ENCODE measurements around the gene RHBDD1.
"Not testable (repeated sequence)": the region's sequence is repeated elsewhere in the genome, so short reads cannot be mapped to it uniquely, and the experiment has no call there.

Gene RHBDD1

DNA sequence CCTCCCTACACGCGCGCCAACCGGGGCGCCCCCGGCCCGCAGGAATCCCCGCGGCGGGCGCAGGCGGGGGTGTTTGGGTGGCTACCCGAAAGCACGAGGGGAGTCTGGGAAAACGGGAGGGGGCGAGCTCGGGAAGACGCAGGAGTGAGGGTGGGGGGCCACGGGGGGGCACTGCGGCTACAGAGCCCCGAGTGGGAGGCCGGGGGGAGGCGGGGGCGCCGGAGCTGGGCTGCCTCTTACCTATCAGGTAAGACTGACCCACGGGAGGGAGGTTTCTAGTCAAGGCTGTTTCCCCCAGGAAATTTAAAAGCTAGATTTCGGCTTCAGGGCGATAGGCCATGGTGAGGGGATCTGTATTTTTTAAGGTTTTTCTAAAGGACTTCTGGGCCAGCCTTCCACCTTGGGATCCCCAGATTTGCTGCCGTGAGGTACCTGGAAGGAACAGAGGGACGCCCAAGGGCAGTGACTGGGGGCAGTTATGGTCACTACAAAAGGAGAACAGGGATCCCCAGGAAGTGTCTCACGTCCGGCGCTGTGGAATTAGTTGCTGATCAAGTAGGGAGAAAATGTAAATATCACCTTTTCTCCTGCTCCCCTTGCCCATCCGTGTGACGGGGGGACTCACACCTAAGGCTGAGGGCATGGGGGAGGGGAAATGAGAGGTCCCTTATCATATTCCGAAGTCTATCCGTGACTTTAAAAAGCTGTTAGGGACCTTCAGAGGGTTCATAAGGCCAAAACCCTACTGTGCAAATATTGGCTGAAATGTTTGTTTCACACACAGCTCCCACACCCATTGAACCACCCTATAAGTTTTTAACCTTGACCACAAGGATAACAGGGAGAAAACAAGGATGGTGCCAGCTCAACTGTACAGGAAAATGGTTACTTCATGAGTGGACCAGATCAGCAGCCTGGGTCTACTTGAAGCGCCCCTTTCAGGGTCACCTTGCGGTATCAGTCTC is 35.6 kb upstream of the RHBDD1 start:
- no peak for DNase-seq

DNA sequence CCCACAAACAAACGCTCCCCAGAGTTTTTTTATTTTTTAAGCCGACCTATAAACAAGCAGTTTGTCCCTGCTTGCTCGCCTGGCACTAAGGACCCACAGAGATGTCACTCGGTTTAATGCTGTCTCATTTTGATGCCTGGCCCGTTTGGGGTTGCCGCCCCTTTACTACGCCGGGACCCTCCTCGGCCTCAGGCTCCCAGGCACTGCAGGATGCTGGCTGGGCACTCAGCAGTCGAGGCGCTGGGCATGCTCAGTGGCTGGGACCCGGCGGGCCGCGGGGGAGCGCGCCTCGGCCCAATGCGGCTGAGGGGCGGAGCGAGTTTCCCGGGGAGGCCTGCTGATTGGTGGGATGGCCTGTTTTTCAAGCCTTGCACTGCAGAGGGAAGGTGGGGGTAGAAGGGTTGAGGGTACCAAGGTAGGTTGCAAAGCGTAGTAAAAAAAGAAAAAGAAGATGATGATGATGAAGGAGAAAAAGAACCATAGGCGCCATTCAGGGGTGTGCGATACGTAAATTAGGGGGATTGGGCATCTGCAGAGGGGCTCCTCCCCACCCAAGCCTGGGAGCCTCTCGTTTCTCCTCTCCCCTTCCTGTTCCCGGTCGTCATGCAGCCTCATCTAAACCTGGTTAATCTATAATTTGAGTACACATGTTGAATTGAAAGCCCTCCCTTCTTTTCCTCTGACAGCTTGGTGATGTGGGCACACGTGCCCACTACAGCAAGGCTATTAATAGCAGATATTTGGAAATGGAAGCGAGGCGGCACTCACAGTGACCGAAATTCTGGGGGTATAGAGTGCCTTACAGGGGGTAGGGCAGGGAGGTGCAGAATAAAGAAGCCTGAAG is 34.7 kb upstream of the RHBDD1 start:
- DNase-seq, result peak; percentile 75

DNA sequence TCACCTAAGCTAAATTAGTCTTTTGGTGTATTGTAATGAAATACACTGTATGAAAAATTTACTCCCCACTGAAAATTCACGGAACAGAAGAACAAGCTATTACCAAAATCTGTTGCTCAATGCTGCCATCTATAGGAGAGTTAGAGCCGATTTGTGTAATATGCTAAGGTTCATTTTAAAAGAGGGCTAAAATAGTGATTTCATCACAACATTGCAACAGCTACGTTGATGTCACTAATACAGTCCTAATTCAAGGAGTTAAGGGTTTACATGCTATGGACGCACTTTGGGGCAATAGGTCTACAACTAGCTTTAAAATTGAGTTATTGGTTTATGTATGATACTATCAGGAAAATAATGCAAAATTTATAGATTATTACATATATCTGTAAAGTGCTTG is 33.3 kb upstream of the RHBDD1 start:
- peak; percentile 79 for DNase-seq

DNA sequence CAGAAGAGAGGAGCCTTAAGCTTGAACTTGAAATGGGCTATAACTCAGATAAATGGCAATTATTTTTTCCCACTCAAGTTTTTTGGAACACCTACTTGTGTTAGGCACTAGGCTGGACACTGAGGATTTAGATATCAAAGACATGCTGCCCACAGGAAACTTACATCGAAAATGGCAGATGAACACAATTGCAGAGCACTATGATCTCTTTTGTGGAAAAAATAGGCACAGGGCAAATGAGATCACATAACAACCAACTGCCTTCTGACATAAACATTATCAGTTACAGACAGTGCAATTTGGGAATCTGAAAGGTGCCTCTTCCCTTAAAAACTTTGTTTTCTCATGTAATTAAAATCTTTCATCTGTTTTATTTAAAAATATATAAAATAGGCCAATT is 32.4 kb upstream of the RHBDD1 start:
- no peak for DNase-seq

GRCh38 chr2:226813148-226813701 is 22.6 kb upstream of the RHBDD1 start:
- DNase-seq, result no peak

- DNase-seq, result no peak
Observed at GRCh38 chr2:226818930-226819329, 16.9 kb upstream of the RHBDD1 start.

DNA sequence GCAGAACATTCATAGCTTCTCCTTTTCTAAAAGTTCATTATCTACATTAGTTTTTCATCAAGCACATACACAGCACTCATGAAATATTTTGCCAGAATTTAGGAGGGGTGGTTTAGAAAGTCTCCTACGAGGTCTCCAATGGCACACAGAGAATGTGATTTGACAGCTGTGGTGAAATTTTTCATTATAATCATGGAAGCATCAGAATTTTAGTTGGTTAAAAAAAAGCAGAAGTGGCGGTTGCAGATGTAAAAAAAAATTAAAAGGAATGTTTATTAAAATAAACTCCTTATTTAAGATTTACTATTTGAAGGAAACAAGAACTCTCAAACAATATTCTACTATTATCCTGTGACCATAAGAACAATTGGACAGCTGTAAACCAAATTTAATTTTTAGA is 10.8 kb upstream of the RHBDD1 start:
- DNase-seq, result no peak

- DNase-seq, result no peak
Observed at GRCh38 chr2:226828191-226828590, 7.7 kb upstream of the RHBDD1 start.

DNA sequence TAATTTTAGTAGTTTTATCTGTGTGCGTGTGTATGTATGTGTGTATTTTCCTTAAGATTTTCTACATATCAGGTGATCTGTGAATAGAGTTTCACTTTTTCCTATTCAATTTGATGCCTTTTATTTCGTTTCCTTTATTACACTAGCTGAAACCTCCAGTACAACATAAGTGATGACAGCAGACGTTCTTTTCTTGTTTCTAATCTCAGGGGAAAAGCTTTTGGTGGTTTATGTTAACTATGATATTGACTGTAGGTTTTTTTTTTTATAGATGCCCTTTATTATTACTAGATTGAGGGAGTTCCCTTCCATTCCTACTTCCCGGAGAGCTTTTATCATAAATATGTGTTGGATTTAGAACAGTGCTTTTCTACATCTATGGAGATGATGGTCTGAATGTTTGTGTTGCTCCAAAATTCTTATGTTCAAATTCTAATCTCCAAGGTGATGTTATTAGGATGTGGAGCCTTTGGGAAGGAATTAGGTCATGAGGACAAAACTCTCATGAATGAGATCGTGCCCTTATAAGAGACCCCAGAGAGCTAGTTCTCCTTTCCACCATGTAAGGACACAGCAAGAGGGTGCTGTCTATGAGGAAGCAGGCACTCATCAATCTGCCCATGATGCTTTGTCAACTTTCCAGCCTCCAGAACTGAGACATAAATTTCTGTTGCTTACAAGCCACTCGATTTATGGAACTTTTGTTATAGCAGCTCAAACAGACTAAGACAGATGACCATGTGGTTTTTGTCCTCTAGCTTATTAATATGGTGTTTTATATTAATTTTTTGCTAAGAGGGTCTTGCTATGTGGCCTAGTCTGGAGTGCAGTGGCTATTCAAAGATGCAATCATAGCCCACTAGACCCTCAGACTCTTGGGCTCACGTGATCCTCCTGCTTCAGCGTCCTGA is 5.9 kb upstream of the RHBDD1 start:
- no peak for DNase-seq

DNA sequence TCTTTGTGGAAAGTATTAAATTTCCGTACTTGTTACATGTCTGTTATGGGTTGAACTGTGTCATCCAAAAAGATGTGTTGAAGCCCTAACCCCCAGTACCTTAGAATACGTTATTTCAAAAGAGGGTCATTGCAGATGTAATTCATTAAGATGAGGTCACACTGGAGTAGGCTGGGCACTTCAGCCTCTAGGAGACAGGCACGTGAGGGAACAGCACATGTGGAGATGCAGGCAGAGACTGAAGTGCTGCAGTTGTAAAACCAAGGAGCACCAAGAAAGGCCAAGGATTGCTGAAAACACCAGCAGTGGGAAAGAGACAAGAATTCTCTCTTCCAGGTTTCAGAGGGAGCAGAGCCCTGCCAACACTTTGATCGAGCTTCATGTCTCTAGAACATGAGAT is 4.6 kb upstream of the RHBDD1 start:
- DNase-seq, result no peak

- DNase-seq, result no peak
Observed at GRCh38 chr2:226832061-226832460, 3.8 kb upstream of the RHBDD1 start.

- not testable (repeated sequence) for DNase-seq
Observed at GRCh38 chr2:226834880-226835279, 974 bp upstream of the RHBDD1 start.

DNA sequence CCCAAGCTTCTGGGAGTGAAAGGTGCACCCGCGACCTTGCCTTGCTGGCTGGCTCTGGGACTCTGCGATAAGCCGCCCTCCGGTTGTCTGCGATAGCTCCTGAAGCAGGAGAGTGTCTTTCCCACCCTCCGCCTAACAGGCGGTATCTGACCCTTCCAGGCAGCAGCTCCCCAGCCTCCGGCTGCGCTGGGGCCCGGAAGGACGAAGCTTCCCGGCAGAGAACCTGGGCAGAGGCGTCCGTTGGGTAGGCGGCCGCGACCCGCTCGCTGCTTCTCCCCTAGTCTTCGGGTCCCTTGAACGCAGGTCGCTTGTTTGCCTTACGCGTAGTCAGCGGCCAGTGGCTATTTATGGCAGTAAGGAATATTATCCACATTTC is 446 bp upstream of the RHBDD1 start:
- no peak for DNase-seq

- no peak for DNase-seq
Observed at GRCh38 chr2:226836548-226836885, 663 bp downstream of the RHBDD1 start.

GRCh38 chr2:226837334-226837733 is 1.5 kb downstream of the RHBDD1 start:
- DNase-seq, result no peak

- DNase-seq, result peak; percentile 36
Observed at GRCh38 chr2:226837787-226838603, 2.1 kb downstream of the RHBDD1 start.

GRCh38 chr2:226838722-226839121 is 2.9 kb downstream of the RHBDD1 start:
- DNase-seq, result peak; percentile 16

GRCh38 chr2:226839161-226839560 is 3.3 kb downstream of the RHBDD1 start:
- DNase-seq, result peak; percentile 18

GRCh38 chr2:226839951-226840350 is 4.1 kb downstream of the RHBDD1 start:
- DNase-seq, result peak; percentile 20

- DNase-seq, result not testable (repeated sequence)
Observed at GRCh38 chr2:226843001-226843400, 7.1 kb downstream of the RHBDD1 start.

DNA sequence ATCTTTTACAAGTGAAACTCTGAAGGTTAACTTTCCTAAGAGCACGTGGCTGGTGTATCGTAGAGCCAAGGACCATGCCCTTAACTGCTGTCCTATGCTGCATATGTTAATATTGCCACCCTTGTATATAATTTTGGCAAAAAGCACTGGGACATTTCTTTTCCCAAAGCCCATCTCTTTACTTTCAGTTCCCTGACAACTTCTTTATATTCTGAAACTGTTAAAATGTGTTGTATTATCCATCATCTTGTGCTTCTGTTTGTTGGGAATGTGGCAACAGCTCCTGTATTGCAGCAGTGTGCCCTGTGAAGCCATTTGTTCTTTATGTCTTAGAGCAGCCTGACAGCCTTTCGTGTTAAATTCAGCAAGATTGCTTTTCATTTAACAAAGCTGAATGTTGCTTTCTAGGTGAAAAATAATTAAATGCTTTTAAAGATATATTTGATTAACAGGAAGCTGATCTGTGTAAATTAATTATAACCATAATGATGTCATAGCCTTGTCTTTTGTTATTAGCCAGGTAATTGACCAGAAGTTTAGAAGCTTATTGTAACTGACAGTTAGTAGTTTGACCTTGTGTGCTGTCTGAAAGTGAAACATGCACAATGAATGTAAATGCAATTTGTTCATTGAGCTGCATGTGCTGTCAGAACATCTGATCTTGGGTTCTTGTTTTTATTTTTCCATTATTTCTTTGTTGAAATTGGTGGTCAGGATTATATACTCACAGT is 9.7 kb downstream of the RHBDD1 start:
- DNase-seq, result no peak
